Fibroblast of peridontal ligament (primary cell): Measurements from ENCODE around the gene ARL15.
A peak's percentile ranks its signal among the peaks of the same experiment; 100 is the strongest.

Experiments
- DNase-seq: peaks from one replicate; pipeline ENCODE4 v3.0.0-alpha.2; 2010; ENCODE audit errors: extremely low read depth

ARL15 gene

GRCh38 chr5:54285686-54286085, 24.7 kb downstream of the ARL15 start:
- DNase-seq = no peak

- no peak for DNase-seq
These were observed 25.8 kb downstream of the ARL15 start for GRCh38 chr5:54284586-54284985.

GRCh38 chr5:54282876-54283275, 27.5 kb downstream of the ARL15 start:
- DNase-seq = no peak

- DNase-seq = no peak
These were observed 28.2 kb downstream of the ARL15 start for GRCh38 chr5:54281960-54282692.

GRCh38 chr5:54279960-54280359, 30.4 kb downstream of the ARL15 start:
- DNase-seq = no peak

- no peak for DNase-seq
These were observed 31.2 kb downstream of the ARL15 start for GRCh38 chr5:54278979-54279717.

GRCh38 chr5:54278036-54278830, 32.1 kb downstream of the ARL15 start:
- DNase-seq = no peak

GRCh38 chr5:54276048-54276447, 34.3 kb downstream of the ARL15 start:
- DNase-seq = no peak

GRCh38 chr5:54275361-54275760, 35.0 kb downstream of the ARL15 start:
- peak; percentile 36 for DNase-seq

GRCh38 chr5:54274944-54275343, 35.4 kb downstream of the ARL15 start:
- no peak for DNase-seq

GRCh38 chr5:54273715-54274114, 36.7 kb downstream of the ARL15 start:
- DNase-seq = no peak

GRCh38 chr5:54272746-54273145, 37.6 kb downstream of the ARL15 start:
- DNase-seq = no peak

- DNase-seq = no peak
These were observed 40.0 kb downstream of the ARL15 start for GRCh38 chr5:54270326-54270725.

- DNase-seq = no peak
These were observed 45.8 kb downstream of the ARL15 start for GRCh38 chr5:54264574-54264973.

GRCh38 chr5:54263447-54263846, 46.9 kb downstream of the ARL15 start:
- DNase-seq = no peak

- no peak for DNase-seq
These were observed 48.8 kb downstream of the ARL15 start for GRCh38 chr5:54261596-54261995.

GRCh38 chr5:54259981-54260380, 50.4 kb downstream of the ARL15 start:
- DNase-seq = no peak

- DNase-seq = peak; percentile 46
These were observed 51.3 kb downstream of the ARL15 start for GRCh38 chr5:54259090-54259489.

- peak; percentile 53 for DNase-seq
These were observed 52.8 kb downstream of the ARL15 start for GRCh38 chr5:54257366-54258118.

- peak; percentile 57 for DNase-seq
These were observed 55.7 kb downstream of the ARL15 start for GRCh38 chr5:54254482-54255198.

GRCh38 chr5:54251981-54252380, 58.4 kb downstream of the ARL15 start:
- no peak for DNase-seq
